ENCODE data around the gene EAPP. TPM values are rescaled to one million over a fixed set of nuclear protein-coding genes. Genes with fewer than 3 reads are reported as not detected.

Gene EAPP
- total RNA-seq, 1 donor from 2014 or later = 43.3 TPM

GRCh38 chr14:34466691-34467090 lies 72.8 kb downstream of the EAPP start:
- H3K9me3 ChIP-seq (ENCODE audit: control insufficient read depth in 3 of 3, low read length in 3 of 3) = no peaks in the 10 kb centered on the region
- H3K27me3 ChIP-seq (ENCODE audit: control insufficient read depth in 3 of 3, insufficient read depth in 3 of 3, low read length in 3 of 3) = no peaks in the 10 kb centered on the region
- no peak overlapping the region for H3K9ac ChIP-seq (ENCODE audit: low read depth in 1 of 3, low read length in 3 of 3)

More at GRCh38 chr14:34466691-34467090, 72.8 kb downstream of the EAPP start:
- H3K27ac ChIP-seq (ENCODE audit: low read depth, low read length) = no peak overlapping the region
- H3K36me3 ChIP-seq (ENCODE audit: control insufficient read depth in 3 of 3, insufficient read depth in 3 of 3, low read length in 3 of 3) = no peaks in the 10 kb centered on the region
- no peak overlapping the region for H3K4me3 ChIP-seq (ENCODE audit: low read length in 3 of 3)
- H3K4me1 ChIP-seq (ENCODE audit: control insufficient read depth in 3 of 3, insufficient read depth in 3 of 3, low read length in 3 of 3) = peaks cover 3 to 6% (median 4%) of the 10 kb centered on the region in 3 donors

Small RNA genes within 50 kb of the gene (small RNA-seq; reads per million reads assigned to genes)
- gene RNU1-27P = not detected
- gene RNU1-28P = not detected

Other genes with a start within 250 kb of the EAPP start
- gene SPTSSA, start 77.5 kb downstream of the EAPP start, total RNA-seq = 9.9 TPM
- 82.5 TPM for gene SNX6, start 90.4 kb upstream of the EAPP start, total RNA-seq
- gene CFL2, start 174.9 kb upstream of the EAPP start, total RNA-seq = 241 TPM

All from skeletal muscle tissue (tissue), 5 donors.